DOHH2 (cell line): ENCODE results near the gene ANTKMT.

Experiments
- CTCF ChIP-seq: fragments of 200-600 bp; sonication (generic); IDR thresholded peaks from one replicate; pipeline ENCODE4 v1.5.1; 2014; ENCODE audit warnings: antibody characterized with exemption, mild to moderate bottlenecking, low read depth, low read length; ENCODE audit not compliant: poor library complexity, severe bottlenecking
- EZH2phosphoT487 ChIP-seq: fragments of 200-600 bp; sonication (generic); IDR thresholded peaks from 2 replicates; pipeline ENCODE4 v1.6.1; 2017; ENCODE audit warnings: borderline replicate concordance, mild to moderate bottlenecking, antibody characterized with exemption, low read length, moderate library complexity, mixed read lengths

DNA sequence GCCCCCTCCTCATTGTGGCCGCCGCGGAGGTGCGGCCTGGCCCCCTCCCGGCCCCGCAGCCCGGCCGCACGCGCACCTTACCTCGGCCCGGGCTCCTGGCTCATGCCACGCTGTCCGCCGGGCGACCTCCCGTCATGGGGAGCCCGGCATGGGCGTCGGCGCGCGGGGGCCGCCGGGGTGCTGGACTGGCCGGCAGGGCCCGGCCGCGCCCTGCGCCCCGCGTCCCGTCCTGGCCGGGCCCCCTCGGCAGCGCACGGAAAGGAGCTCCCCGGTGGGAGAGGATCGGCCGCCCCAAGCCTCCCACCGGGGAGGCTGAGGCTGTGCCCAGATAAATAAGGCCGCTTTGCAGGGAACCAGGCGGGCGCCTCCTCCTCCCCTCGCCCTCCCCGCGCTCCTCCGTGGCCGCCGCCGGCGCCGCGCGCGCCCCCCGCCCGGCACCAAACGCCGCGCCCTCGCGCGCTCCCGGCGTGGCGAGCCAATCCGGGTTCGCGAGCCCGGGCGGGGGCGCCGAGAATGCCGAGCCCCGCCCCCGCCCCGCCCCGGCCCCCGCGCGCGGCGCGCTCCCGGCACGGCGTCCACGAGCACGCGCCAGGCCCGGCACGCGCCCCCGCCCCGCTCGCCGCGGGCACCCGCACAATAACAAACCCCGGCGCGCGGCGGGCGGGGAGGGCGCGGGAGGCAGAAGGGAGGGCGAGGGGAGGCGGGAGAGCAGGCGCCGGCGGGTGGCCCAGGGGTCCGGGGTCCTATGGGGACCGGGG is 15.3 kb upstream of the ANTKMT start, which contains the start of gene FBXL16:
- TF ChIP-seq CTCF (no peak), EZH2phosphoT487 (no peak)
